GM12874 (cell line): ENCODE measurements around the gene AURKAIP1.

ENCODE experiments used
- CTCF ChIP-seq: IDR thresholded peaks from 2 replicates; pipeline ENCODE4 v1.5.1; 2011; ENCODE audit warnings: low read depth, mild to moderate bottlenecking, control low read depth, low read length, moderate library complexity; ENCODE audit not compliant: insufficient read depth

The AURKAIP1 gene

GRCh38 chr1:1371746-1372711 lies 3.0 kb downstream of the AURKAIP1 start:
- TF ChIP-seq CTCF, result peak; percentile 97

- TF ChIP-seq CTCF, result no peak
Observed at GRCh38 chr1:1371364-1371745, 3.7 kb downstream of the AURKAIP1 start.

GRCh38 chr1:1370771-1371300 lies 4.2 kb downstream of the AURKAIP1 start:
- no peak for TF ChIP-seq CTCF

- no peak for TF ChIP-seq CTCF
Observed at GRCh38 chr1:1367315-1367714, 7.7 kb downstream of the AURKAIP1 start.

- no peak for TF ChIP-seq CTCF
Observed at GRCh38 chr1:1366699-1367066, 8.3 kb downstream of the AURKAIP1 start.

GRCh38 chr1:1365875-1366698 lies 8.9 kb downstream of the AURKAIP1 start:
- no peak for TF ChIP-seq CTCF

- no peak for TF ChIP-seq CTCF
Observed at GRCh38 chr1:1364266-1364665, 10.7 kb downstream of the AURKAIP1 start.
